B cell (primary cell): ENCODE results near the gene PRRX1. TPM values are rescaled to one million over a fixed set of nuclear protein-coding genes. Genes with fewer than 3 reads are reported as not detected.

Experiments
- ATAC-seq: fragments of 200-7000 bp; cut with Tn5 transposase; one replicate; pipeline ENCODE4 v1.10.0; 2021; ENCODE audit warnings: low read depth, mild to moderate bottlenecking, moderate number of reproducible peaks, moderate library complexity
- CTCF ChIA-PET: fragments of 350-600 bp; sonication (Branson Sonifier 250); formaldehyde crosslinking; loops from one replicate; lab custom pipeline; 2021; ENCODE audit warnings: antibody characterized with exemption, inconsistent platforms; lab: Charles Lee
- POLR2A ChIA-PET: fragments of 350-600 bp; sonication (Branson Sonifier 250); formaldehyde crosslinking; loops from one replicate; lab custom pipeline; 2021; ENCODE audit warnings: antibody characterized with exemption; lab: Charles Lee
- DNase-seq: peaks from one replicate; pipeline ENCODE4 v3.0.0; 2013
- H2AFZ ChIP-seq: 2 replicates; pipeline ENCODE4 v1.6.1; 2012; ENCODE audit warnings: mild to moderate bottlenecking, low read depth, low read length; ENCODE audit not compliant: insufficient read depth, poor library complexity, severe bottlenecking
- H3K27ac ChIP-seq, 2 donors: 1 replicate in 1 of 2; 2 replicates in 1 of 2; pipeline ENCODE4 v1.5.1; 2012 to 2013; ENCODE audit warnings: low read length in 2 of 2, mild to moderate bottlenecking in 2 of 2, moderate library complexity in 1 of 2
- H3K27me3 ChIP-seq, 4 experiments: fragments of 200-600 bp in 1 of 4; sonication (generic) in 1 of 4; replicated peaks in 1 of 4; 1 replicate in 2 of 4; 2 replicates in 2 of 4; pipeline versions ENCODE4 v1.6.1 to v1.7.0; 2013 to 2016; ENCODE audit warnings: low read length in 3 of 4, mild to moderate bottlenecking in 2 of 4, mixed read lengths in 1 of 4, moderate library complexity in 1 of 4; ENCODE audit not compliant: insufficient read depth in 4 of 4, control insufficient read depth in 3 of 4; ENCODE audit errors: control extremely low read depth in 1 of 4
- H3K36me3 ChIP-seq, 2 experiments: replicated peaks in 1 of 2; 1 replicate in 1 of 2; 2 replicates in 1 of 2; pipeline versions ENCODE4 v1.6.1 to v1.7.1; 2013; ENCODE audit warnings: low read length in 1 of 2; ENCODE audit not compliant: insufficient read depth in 2 of 2, control insufficient read depth in 1 of 2; ENCODE audit errors: control extremely low read depth in 1 of 2, extremely low read depth in 1 of 2
- H3K4me1 ChIP-seq, 2 donors: fragments of 200-600 bp in 1 of 2; sonication (generic) in 1 of 2; 1 replicate in 1 of 2; 2 replicates in 1 of 2; pipeline versions ENCODE4 v1.5.1 to v1.6.1; 2013 to 2017; ENCODE audit warnings: low read length in 2 of 2; ENCODE audit not compliant: control insufficient read depth in 2 of 2, insufficient read depth in 2 of 2
- H3K4me2 ChIP-seq: replicated peaks from 2 replicates; pipeline ENCODE3; 2012; ENCODE audit warnings: mild to moderate bottlenecking, low read depth, low read length; ENCODE audit not compliant: poor library complexity, severe bottlenecking
- H3K4me3 ChIP-seq, 5 experiments: fragments of 200-600 bp in 1 of 5; sonication (generic) in 1 of 5; 1 replicate in 3 of 5; 2 replicates in 2 of 5; pipeline versions ENCODE4 v1.5.1 to v1.7.0; 2011 to 2016; ENCODE audit warnings: low read length in 4 of 5, mild to moderate bottlenecking in 4 of 5, low read depth in 2 of 5, control low read depth in 1 of 5, moderate library complexity in 1 of 5; ENCODE audit not compliant: insufficient read depth in 1 of 5; ENCODE audit errors: control extremely low read depth in 1 of 5, extremely low read depth in 1 of 5
- H3K79me2 ChIP-seq: fragments of 200-600 bp; sonication (generic); one replicate; pipeline ENCODE4 v1.6.0; 2016; ENCODE audit warnings: low read length; ENCODE audit not compliant: control insufficient read depth, insufficient read depth
- H3K9ac ChIP-seq: fragments of 200-600 bp; sonication (generic); 2 replicates; pipeline ENCODE4 v1.6.1; 2017; ENCODE audit warnings: mild to moderate bottlenecking, low read length, moderate library complexity
- H3K9me3 ChIP-seq, 3 donors: one replicate each; pipeline versions ENCODE4 v1.6.1 to v1.7.1; 2013; ENCODE audit warnings: low read length in 2 of 3; ENCODE audit not compliant: control insufficient read depth in 2 of 3, insufficient read depth in 1 of 3; ENCODE audit errors: control extremely low read depth in 1 of 3
- H4K20me1 ChIP-seq: 2 replicates; pipeline ENCODE4 v1.6.0; 2012; ENCODE audit warnings: mild to moderate bottlenecking, low read length; ENCODE audit not compliant: insufficient read depth, control insufficient read depth, poor library complexity, severe bottlenecking
- H3K27ac Mint-ChIP-seq: one replicate; pipeline ENCODE4 v1.8.0; 2021; ENCODE audit warnings: mixed read lengths
- H3K27me3 Mint-ChIP-seq: one replicate; pipeline ENCODE4 v1.8.0; 2021; ENCODE audit warnings: mixed read lengths
- H3K4me1 Mint-ChIP-seq: one replicate; pipeline ENCODE4 v1.8.0; 2021; ENCODE audit warnings: mixed read lengths
- H3K4me3 Mint-ChIP-seq: one replicate; pipeline ENCODE4 v1.8.0; 2021; ENCODE audit warnings: mixed read lengths
- H3K9me3 Mint-ChIP-seq: one replicate; pipeline ENCODE4 v1.8.0; 2022; ENCODE audit warnings: mixed read lengths; ENCODE audit not compliant: insufficient read depth
- EZH2 ChIP-seq: IDR thresholded peaks from 2 replicates; pipeline ENCODE4 v1.6.1; 2012; ENCODE audit warnings: borderline replicate concordance, low read depth, mild to moderate bottlenecking, moderate library complexity, low read length; ENCODE audit not compliant: insufficient read depth, poor library complexity, severe bottlenecking
- WGBS: methylation state at CpG from one replicate; pipeline ENCODE4 v1.1.5; 2013; ENCODE audit warnings: missing lambda C conversion rate; ENCODE audit not compliant: insufficient coverage; 5-methylcytosine and 5-hydroxymethylcytosine counted together
- intact Hi-C: fragments of 100-400 bp; cut with micrococcal nuclease; formaldehyde crosslinking; loops from one replicate; pipeline ENCODE4 v1.10.0; 2022
- polyA plus RNA-seq: library from polyadenylated mRNA; depleted of rRNA; stranded (reverse); fragments of >200 nt; gene quantifications from 2 replicates; pipeline ENCODE4 v1.2.3, GENCODE V29; 2012
- total RNA-seq, 2 donors: library from RNA; stranded (reverse); fragments of 120-200 nt in 1 of 2; gene quantifications; 1 replicate in 1 of 2; 2 replicates in 1 of 2; pipeline versions ENCODE4 v1.2.3 to v1.2.4, GENCODE V29; 2013 to 2022
- TF ChIP-seq, protein P1 (sequence below): fragments of 200-600 bp; IDR thresholded peaks from one replicate; pipeline ENCODE4 v1.8.0; 2022; ENCODE audit warnings: antibody characterized with exemption, mild to moderate bottlenecking

PRRX1 gene
- total and polyA plus RNA-seq, 2 donors (not counting 1 experiment from before 2014, with no cell fraction given): not detected

DNA sequence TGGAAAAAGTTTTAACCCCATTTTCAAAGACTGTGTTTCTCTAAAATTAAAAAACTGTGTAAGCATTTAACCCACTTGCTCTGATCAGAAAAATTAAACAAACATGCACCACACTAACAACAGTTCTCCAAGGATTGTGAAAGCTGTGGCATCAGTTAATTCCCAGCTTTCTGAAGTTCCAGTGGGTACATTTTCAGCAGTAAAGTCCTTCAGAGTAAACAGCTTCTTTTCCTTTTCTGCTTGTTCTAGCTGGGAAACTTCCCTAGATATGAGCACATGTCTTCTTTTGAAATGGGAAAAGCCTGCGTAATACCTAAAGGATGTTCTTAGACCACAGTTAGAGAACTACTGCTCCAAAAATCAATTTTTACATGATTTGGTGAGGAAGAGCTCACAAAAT, 11.1 kb downstream of the PRRX1 start:
- H3K4me1 Mint-ChIP-seq: no peaks in the 10 kb centered on the region
- no peak overlapping the region for H2AFZ ChIP-seq
- peaks cover 63% of the 10 kb centered on the region for H3K27me3 Mint-ChIP-seq
- no peak overlapping the region for H3K4me3 ChIP-seq
- no peak for ATAC-seq
- H3K36me3 ChIP-seq: no peaks in the 10 kb centered on the region
- ChIA-PET POLR2A (no interaction called here), CTCF (interaction anchor here (1.1 kb wide), 1 partner anchor 15 kb away, joined by 3 read pairs; no protein-coding TSS in a partner anchor)
- no peaks in the 10 kb centered on the region for H3K9me3 ChIP-seq
- H3K9me3 Mint-ChIP-seq: no peaks in the 10 kb centered on the region
- intact Hi-C loops: no loop called here
- no peak overlapping the region for H3K9ac ChIP-seq
- no peak for TF ChIP-seq EZH2
- TF ChIP-seq, protein P1, sequence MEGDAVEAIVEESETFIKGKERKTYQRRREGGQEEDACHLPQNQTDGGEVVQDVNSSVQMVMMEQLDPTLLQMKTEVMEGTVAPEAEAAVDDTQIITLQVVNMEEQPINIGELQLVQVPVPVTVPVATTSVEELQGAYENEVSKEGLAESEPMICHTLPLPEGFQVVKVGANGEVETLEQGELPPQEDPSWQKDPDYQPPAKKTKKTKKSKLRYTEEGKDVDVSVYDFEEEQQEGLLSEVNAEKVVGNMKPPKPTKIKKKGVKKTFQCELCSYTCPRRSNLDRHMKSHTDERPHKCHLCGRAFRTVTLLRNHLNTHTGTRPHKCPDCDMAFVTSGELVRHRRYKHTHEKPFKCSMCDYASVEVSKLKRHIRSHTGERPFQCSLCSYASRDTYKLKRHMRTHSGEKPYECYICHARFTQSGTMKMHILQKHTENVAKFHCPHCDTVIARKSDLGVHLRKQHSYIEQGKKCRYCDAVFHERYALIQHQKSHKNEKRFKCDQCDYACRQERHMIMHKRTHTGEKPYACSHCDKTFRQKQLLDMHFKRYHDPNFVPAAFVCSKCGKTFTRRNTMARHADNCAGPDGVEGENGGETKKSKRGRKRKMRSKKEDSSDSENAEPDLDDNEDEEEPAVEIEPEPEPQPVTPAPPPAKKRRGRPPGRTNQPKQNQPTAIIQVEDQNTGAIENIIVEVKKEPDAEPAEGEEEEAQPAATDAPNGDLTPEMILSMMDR: no peak
- WGBS: no CpG with 5 or more reads among the region's 1 CpG
- no peak for DNase-seq
- H3K4me1 ChIP-seq: no peaks in the 10 kb centered on the region
- H3K4me3 Mint-ChIP-seq: no peak overlapping the region
- no peaks in the 10 kb centered on the region for H4K20me1 ChIP-seq
- H3K4me2 ChIP-seq: no peak overlapping the region
- no peak overlapping the region for H3K27ac Mint-ChIP-seq
- no peak overlapping the region for H3K27ac ChIP-seq
- peaks cover 0 to 16% (median 11%) of the 10 kb centered on the region in 4 experiments for H3K27me3 ChIP-seq
- H3K79me2 ChIP-seq: no peaks in the 10 kb centered on the region

DNA sequence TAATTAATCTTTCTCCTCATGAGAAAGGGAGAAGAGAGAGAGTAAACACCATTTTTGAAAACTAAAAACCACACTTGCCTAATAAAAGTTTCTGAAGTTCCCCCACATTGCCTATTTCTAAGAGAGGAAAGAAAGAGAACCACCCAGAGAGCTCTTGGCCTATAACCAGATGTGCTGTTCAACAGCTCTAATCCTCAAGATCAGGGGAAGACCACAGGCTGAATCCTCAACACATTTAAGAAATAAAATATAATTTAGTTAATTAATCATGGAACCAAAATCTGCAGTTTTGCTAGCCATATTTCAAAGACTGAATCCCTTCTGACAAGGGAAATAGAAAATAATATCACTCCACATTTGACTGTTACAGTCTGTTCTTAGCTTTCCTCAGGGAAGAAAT, 11.9 kb downstream of the PRRX1 start:
- Histone ChIP-seq H3K4me2 (no peak overlapping the region), H3K27ac (no peak overlapping the region), H2AFZ (no peak overlapping the region), H3K4me3 (no peak overlapping the region), H3K36me3 (no peaks in the 10 kb centered on the region), H4K20me1 (no peaks in the 10 kb centered on the region), H3K4me1 (no peaks in the 10 kb centered on the region), H3K79me2 (no peaks in the 10 kb centered on the region), H3K9me3 (no peaks in the 10 kb centered on the region), H3K27me3 (peaks cover 0 to 12% (median 5%) of the 10 kb centered on the region in 4 experiments), H3K9ac (no peak overlapping the region)
- ATAC-seq (no peak), DNase-seq (no peak)
- ChIA-PET POLR2A (no interaction called here), CTCF (no interaction called here)
- TF ChIP-seq EZH2: no peak
- TF ChIP-seq, protein P1: no peak
- H3K4me1 Mint-ChIP-seq: no peaks in the 10 kb centered on the region
- H3K4me3 Mint-ChIP-seq: no peak overlapping the region
- H3K9me3 Mint-ChIP-seq: no peaks in the 10 kb centered on the region
- no peak overlapping the region for H3K27ac Mint-ChIP-seq
- peaks cover 56% of the 10 kb centered on the region for H3K27me3 Mint-ChIP-seq
- intact Hi-C loops: no loop called here
